Measurements from ENCODE around the gene DPAGT1. TPM values are rescaled to one million over a fixed set of nuclear protein-coding genes. Genes with fewer than 3 reads are reported as not detected.

Gene DPAGT1
- total RNA-seq, 1 donor from 2014 or later = 33.1 TPM

GRCh38 chr11:119054418-119054817 lies 47.2 kb downstream of the DPAGT1 start:
- CTCF ChIA-PET = no interaction called here
- no peak for ATAC-seq (ENCODE audit: low read depth)
- POLR2A ChIA-PET = interaction anchor here (3.6 to 4.7 kb wide), 2 partner anchors 13 to 36 kb away, joined by 26 to 62 read pairs; partner anchors contain the start of genes RPS25, TRAPPC4 and VPS11
- Mint-ChIP-seq H3K9me3 (no peaks in the 10 kb centered on the region), H3K27me3 (no peaks in the 10 kb centered on the region), H3K36me3 (ENCODE audit: low read depth) (peaks cover 72% of the 10 kb centered on the region), H3K27ac (no peak overlapping the region), H3K4me1 (peaks cover 54% of the 10 kb centered on the region), H3K4me3 (no peak overlapping the region)
- intact Hi-C loops (cut with micrococcal nuclease) = loop anchor here (10.0 kb wide), 1 partner anchor 60 kb away; the partner anchor contains the start of gene CENATAC
- no peak for DNase-seq
- TF ChIP-seq CTCF (IDR thresholded peaks at IDR 0.05) = no peak

- Mint-ChIP-seq H3K27ac (peak overlapping the region; percentile 71), H3K4me3 (peak overlapping the region; percentile 39), H3K27me3 (no peaks in the 10 kb centered on the region), H3K9me3 (no peaks in the 10 kb centered on the region), H3K36me3 (ENCODE audit: low read depth) (peaks cover 90% of the 10 kb centered on the region), H3K4me1 (peaks cover 42% of the 10 kb centered on the region)
- TF ChIP-seq CTCF (IDR thresholded peaks at IDR 0.05) = no peak
- ATAC-seq (ENCODE audit: low read depth) (no peak), DNase-seq (no peak)
- ChIA-PET POLR2A (interaction anchor here (0.8 to 2.5 kb wide), 8 partner anchors 13 to 69 kb away, joined by 3 to 21 read pairs (median 4); partner anchors contain the start of genes C2CD2L, HINFP, RPS25 and TRAPPC4), CTCF (no interaction called here)
- intact Hi-C loops (cut with micrococcal nuclease) = loop anchor here (10.0 kb wide), 1 partner anchor 57 kb away; the partner anchor contains the start of gene CENATAC
These were observed 49.4 kb downstream of the DPAGT1 start for GRCh38 chr11:119052163-119052814.

GRCh38 chr11:119051440-119052162 lies 50.1 kb downstream of the DPAGT1 start:
- Mint-ChIP-seq H3K27me3 (no peaks in the 10 kb centered on the region), H3K27ac (peak overlapping the region; percentile 71), H3K36me3 (ENCODE audit: low read depth) (peaks cover 95% of the 10 kb centered on the region), H3K4me1 (peaks cover 40% of the 10 kb centered on the region), H3K4me3 (peak overlapping the region; percentile 39), H3K9me3 (no peaks in the 10 kb centered on the region)
- POLR2A ChIA-PET = interaction anchor here (0.8 to 2.5 kb wide), 8 partner anchors 14 to 70 kb away, joined by 3 to 21 read pairs (median 4); partner anchors contain the start of genes C2CD2L, HINFP, RPS25 and TRAPPC4
- ATAC-seq (ENCODE audit: low read depth) (peak; percentile 85), DNase-seq (peak; percentile 47)
- CTCF ChIA-PET = no interaction called here
- no peak for TF ChIP-seq CTCF (IDR thresholded peaks at IDR 0.05)
- intact Hi-C loops (cut with micrococcal nuclease) = loop anchor here (1.0 to 10.0 kb wide), 3 partner anchors 15 to 57 kb away; partner anchors contain the start of genes CENATAC, SLC37A4 and VPS11

GRCh38 chr11:119049081-119049480 lies 52.6 kb downstream of the DPAGT1 start:
- ChIA-PET CTCF (no interaction called here), POLR2A (interaction anchor here (0.6 kb wide), 1 partner anchor 26 kb away, joined by 6 read pairs; no protein-coding TSS in a partner anchor)
- peaks cover 23% of the 10 kb centered on the region for H3K4me1 Mint-ChIP-seq
- DNase-seq = no peak
- H3K27ac Mint-ChIP-seq = no peak overlapping the region
- peaks cover 95% of the 10 kb centered on the region for H3K36me3 Mint-ChIP-seq (ENCODE audit: low read depth)
- H3K9me3 Mint-ChIP-seq = no peaks in the 10 kb centered on the region
- no peaks in the 10 kb centered on the region for H3K27me3 Mint-ChIP-seq
- intact Hi-C loops (cut with micrococcal nuclease) = no loop called here
- TF ChIP-seq CTCF (IDR thresholded peaks at IDR 0.05) = no peak
- ATAC-seq (ENCODE audit: low read depth) = no peak
- no peak overlapping the region for H3K4me3 Mint-ChIP-seq

GRCh38 chr11:119048644-119049043 lies 53.0 kb downstream of the DPAGT1 start:
- Mint-ChIP-seq H3K4me3 (no peak overlapping the region), H3K27me3 (no peaks in the 10 kb centered on the region), H3K4me1 (peaks cover 23% of the 10 kb centered on the region), H3K9me3 (no peaks in the 10 kb centered on the region), H3K36me3 (ENCODE audit: low read depth) (peaks cover 91% of the 10 kb centered on the region), H3K27ac (no peak overlapping the region)
- DNase-seq (no peak), ATAC-seq (ENCODE audit: low read depth) (no peak)
- no peak for TF ChIP-seq CTCF (IDR thresholded peaks at IDR 0.05)
- ChIA-PET POLR2A (interaction anchor here (0.5 to 0.6 kb wide), 2 partner anchors 26 to 37 kb away, joined by 3 to 6 read pairs; no protein-coding TSS in a partner anchor), CTCF (no interaction called here)
- intact Hi-C loops (cut with micrococcal nuclease) = no loop called here

Measured in activated B cell treated with CpG ODN at 0.5 μM for 24 hours (primary cell).